Naive thymus-derived CD8-positive, alpha-beta T cell (primary cell): ENCODE measurements around the gene TBXA2R. TPM values are rescaled to one million over a fixed set of nuclear protein-coding genes. Genes with fewer than 3 reads are reported as not detected.
"Not testable (repeated sequence)": the region's sequence is repeated elsewhere in the genome, so short reads cannot be mapped to it uniquely, and the experiment has no call there.

Source experiments
- ATAC-seq, 2 donors: fragments of 150-1000 bp; cut with Tn5 transposase in 1 of 2; sonication (Bioruptor Pico), chemical (Tn5 transposase) in 1 of 2; 1 replicate in 1 of 2; 2 replicates in 1 of 2; pipeline ENCODE4 v1.10.0; 2021; ENCODE audit warnings: mild to moderate bottlenecking in 2 of 2, moderate library complexity in 2 of 2
- POLR2A ChIA-PET: fragments of 350-600 bp; sonication (Branson Sonifier 250); formaldehyde crosslinking; loops from one replicate; lab custom pipeline; 2021; ENCODE audit warnings: antibody characterized with exemption; lab: Charles Lee
- DNase-seq, 10 donors: peaks; one replicate each; pipeline versions ENCODE4 v3.0.0 to v3.0.0-alpha.2; 2020 to 2022
- H3K27ac Mint-ChIP-seq, 10 donors: one replicate each; pipeline ENCODE4 v1.8.0; 2020 to 2022; ENCODE audit warnings: mild to moderate bottlenecking in 10 of 10, mixed read lengths in 10 of 10, moderate library complexity in 4 of 10, inconsistent platforms in 1 of 10
- H3K27me3 Mint-ChIP-seq, 5 donors: one replicate each; pipeline ENCODE4 v1.8.0; 2021 to 2022; ENCODE audit warnings: mixed read lengths in 5 of 5
- H3K36me3 Mint-ChIP-seq, 3 donors: one replicate each; pipeline ENCODE4 v1.8.0; 2020 to 2022; ENCODE audit warnings: mixed read lengths in 3 of 3, mild to moderate bottlenecking in 2 of 3, inconsistent platforms in 1 of 3
- H3K4me1 Mint-ChIP-seq, 4 donors: one replicate each; pipeline ENCODE4 v1.8.0; 2021 to 2022; ENCODE audit warnings: mixed read lengths in 4 of 4
- H3K4me3 Mint-ChIP-seq, 10 donors: one replicate each; pipeline ENCODE4 v1.8.0; 2020 to 2022; ENCODE audit warnings: mild to moderate bottlenecking in 10 of 10, mixed read lengths in 10 of 10, moderate library complexity in 6 of 10, inconsistent platforms in 1 of 10
- H3K9me3 Mint-ChIP-seq, 9 donors: one replicate each; pipeline ENCODE4 v1.8.0; 2020 to 2022; ENCODE audit warnings: mixed read lengths in 9 of 9, mild to moderate bottlenecking in 3 of 9, inconsistent platforms in 1 of 9, moderate library complexity in 1 of 9
- polyA plus RNA-seq, 3 donors: library from polyadenylated mRNA; unstranded; fragments of 300-500 nt; fragmentation: Illumina TruSeq; gene quantifications; one replicate each; pipeline ENCODE4 v1.2.3, GENCODE V29; 2021
- total RNA-seq, 8 experiments: library from RNA in 2 of 8; stranded (reverse) in 2 of 8; gene quantifications; one replicate each; pipeline ENCODE4 v1.2.3 and lab custom pipeline; 2021 to 2026

The TBXA2R gene
- total and polyA plus RNA-seq, 5 experiments from 2014 or later: 11.7 to 26.9 (median 19.1) TPM

DNA sequence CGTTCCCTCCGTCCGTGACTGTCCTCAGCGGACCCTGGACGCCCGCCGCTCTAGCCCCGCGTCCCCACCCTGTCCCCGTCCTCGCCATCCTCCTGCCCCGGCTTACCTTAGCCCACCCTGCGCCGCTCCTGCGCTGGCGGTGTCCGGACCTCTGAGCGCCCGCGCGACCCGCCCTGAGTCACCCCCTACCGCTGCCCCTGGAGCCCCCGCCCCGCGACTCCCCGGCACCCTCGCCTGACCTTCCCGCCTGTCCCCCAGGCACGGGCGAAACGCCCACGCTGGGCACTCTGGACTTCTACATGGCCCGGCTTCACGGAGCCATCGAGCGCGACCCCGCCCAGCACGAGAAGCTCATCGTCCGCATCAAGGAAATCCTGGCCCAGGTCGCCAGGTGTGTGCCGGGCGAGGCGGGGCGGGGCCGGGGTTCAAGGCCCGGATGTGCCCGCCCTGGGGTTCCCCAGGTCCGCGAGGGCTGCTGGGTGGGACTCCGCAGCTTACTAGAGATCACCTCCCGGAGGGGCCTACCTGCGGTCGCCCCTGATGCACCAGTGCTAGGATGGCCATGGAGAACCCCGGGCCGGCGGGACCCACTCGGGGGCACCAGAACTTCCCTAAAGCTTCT, 28.8 kb downstream of the TBXA2R start:
- H3K27me3 Mint-ChIP-seq: no peaks in the 10 kb centered on the region
- H3K27ac Mint-ChIP-seq: no peak overlapping the region
- POLR2A ChIA-PET: no interaction called here
- peaks cover 0 to 8% (median 5%) of the 10 kb centered on the region in 3 donors for H3K36me3 Mint-ChIP-seq
- DNase-seq: no peak
- H3K4me1 Mint-ChIP-seq: peaks cover 4 to 13% (median 7%) of the 10 kb centered on the region in 4 donors
- ATAC-seq: no peak
- H3K4me3 Mint-ChIP-seq: no peak overlapping the region
- H3K9me3 Mint-ChIP-seq: peaks cover 0 to 1% (median 0%) of the 10 kb centered on the region in 9 donors

- POLR2A ChIA-PET: no interaction called here
- no peaks in the 10 kb centered on the region for H3K27me3 Mint-ChIP-seq
- peaks cover 0 to 1% (median 0%) of the 10 kb centered on the region in 9 donors for H3K9me3 Mint-ChIP-seq
- H3K27ac Mint-ChIP-seq: no peak overlapping the region
- DNase-seq (no peak), ATAC-seq (no peak)
- peaks cover 0 to 8% (median 5%) of the 10 kb centered on the region in 3 donors for H3K36me3 Mint-ChIP-seq
- no peak overlapping the region for H3K4me3 Mint-ChIP-seq
- peaks cover 5 to 21% (median 13%) of the 10 kb centered on the region in 4 donors for H3K4me1 Mint-ChIP-seq
Observed at GRCh38 chr19:3576696-3577443, 29.8 kb downstream of the TBXA2R start.

DNA sequence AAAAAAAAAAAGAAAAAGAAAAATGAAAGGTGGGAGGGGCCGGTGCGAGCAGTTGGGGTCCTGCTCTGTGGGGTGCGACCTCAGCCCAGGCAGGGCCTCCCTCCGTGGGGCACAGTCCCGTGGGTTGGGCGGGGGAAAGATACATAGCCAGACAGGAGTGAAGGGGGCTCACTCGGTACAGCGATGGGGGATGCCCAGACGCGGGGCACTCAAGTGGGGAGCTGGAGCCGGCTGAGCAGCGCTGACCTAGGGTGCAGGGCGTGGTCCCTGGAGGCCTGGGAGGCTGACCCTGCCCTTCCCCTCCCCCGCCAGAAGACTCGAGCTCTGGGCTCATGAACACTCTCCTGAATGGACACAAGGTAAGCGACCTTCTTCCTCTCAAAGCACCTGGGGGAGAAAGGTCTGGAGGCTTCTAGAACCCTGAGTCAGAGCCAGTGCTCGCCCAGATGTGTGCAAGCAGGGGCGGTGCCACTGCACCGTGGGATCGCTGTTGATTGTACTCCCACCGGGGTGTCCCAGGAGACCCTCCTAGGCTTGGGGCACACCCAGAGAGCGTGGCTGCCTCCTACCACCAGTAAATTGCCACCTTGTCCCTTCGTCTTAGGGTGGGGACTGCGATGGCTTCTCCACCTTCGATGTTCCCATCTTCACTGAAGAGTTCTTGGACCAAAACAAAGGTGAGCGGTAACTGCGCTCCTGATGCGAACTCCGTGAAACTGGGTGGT, 30.6 kb downstream of the TBXA2R start:
- DNase-seq: no peak
- H3K27ac Mint-ChIP-seq: no peak overlapping the region
- H3K36me3 Mint-ChIP-seq: peaks cover 0 to 8% (median 5%) of the 10 kb centered on the region in 3 donors
- no peak for ATAC-seq
- H3K4me3 Mint-ChIP-seq: no peak overlapping the region
- H3K4me1 Mint-ChIP-seq: peaks cover 8 to 27% (median 18%) of the 10 kb centered on the region in 4 donors
- H3K9me3 Mint-ChIP-seq: peaks cover 0 to 1% (median 0%) of the 10 kb centered on the region in 9 donors
- H3K27me3 Mint-ChIP-seq: no peaks in the 10 kb centered on the region
- POLR2A ChIA-PET: interaction anchor here (0.8 kb wide), 1 partner anchor 9 kb away, joined by 3 read pairs; the partner anchor contains the start of gene GIPC3

DNA sequence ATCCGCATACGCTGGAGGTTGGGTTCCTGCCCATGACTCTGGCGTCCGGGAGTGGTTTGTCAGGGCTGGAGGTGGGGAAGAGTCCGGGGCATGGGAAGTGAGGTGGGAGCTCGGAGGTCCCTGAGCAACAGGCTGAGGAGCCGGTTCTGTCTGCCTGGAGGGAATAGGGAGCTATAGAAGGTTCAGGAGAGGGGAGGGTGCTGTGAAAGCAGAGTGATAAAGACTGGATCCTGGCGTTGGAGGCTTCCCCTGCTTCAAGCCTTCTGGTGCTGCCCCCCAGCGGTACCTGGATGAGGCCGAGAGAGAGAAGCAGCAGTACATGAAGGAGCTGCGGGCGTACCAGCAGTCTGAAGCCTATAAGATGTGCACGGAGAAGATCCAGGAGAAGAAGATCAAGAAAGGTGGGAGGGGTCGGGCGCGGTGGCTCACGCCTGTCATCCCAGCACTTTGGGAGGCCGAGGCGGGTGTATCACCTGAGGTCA, 31.4 kb downstream of the TBXA2R start:
- Mint-ChIP-seq H3K9me3 (no peaks in the 10 kb centered on the region), H3K27me3 (no peaks in the 10 kb centered on the region), H3K36me3 (peaks cover 0 to 8% (median 5%) of the 10 kb centered on the region in 3 donors), H3K27ac (peak overlapping the region in 3 of 10 donors; percentile 35 to 74 (median 67)), H3K4me3 (peak overlapping the region in 9 of 10 donors; percentile 7 to 81 (median 42)), H3K4me1 (peaks cover 8 to 27% (median 18%) of the 10 kb centered on the region in 4 donors)
- DNase-seq: peak in 1 of 10 donors; percentile 22
- POLR2A ChIA-PET: interaction anchor here (0.6 to 5.9 kb wide), 2 partner anchors 19 to 1277 kb away, joined by 4 to 44 read pairs; partner anchors contain the start of gene MFSD12
- no peak for ATAC-seq

GRCh38 chr19:3573858-3574637, 32.6 kb downstream of the TBXA2R start:
- no peaks in the 10 kb centered on the region for H3K9me3 Mint-ChIP-seq
- peak overlapping the region; percentile 62 to 89 (median 78) for H3K4me3 Mint-ChIP-seq
- H3K27ac Mint-ChIP-seq: peak overlapping the region in 8 of 10 donors; percentile 25 to 87 (median 69)
- H3K36me3 Mint-ChIP-seq: peaks cover 0 to 8% (median 5%) of the 10 kb centered on the region in 3 donors
- POLR2A ChIA-PET: interaction anchor here (0.5 to 5.9 kb wide), 5 partner anchors 11 to 416 kb away, joined by 3 to 44 read pairs (median 3); partner anchors contain the start of genes GIPC3 and MFSD12
- ATAC-seq (no peak), DNase-seq (peak; percentile 60 to 86 (median 76))
- no peaks in the 10 kb centered on the region for H3K27me3 Mint-ChIP-seq
- peaks cover 8 to 27% (median 18%) of the 10 kb centered on the region in 4 donors for H3K4me1 Mint-ChIP-seq

GRCh38 chr19:3573162-3573857, 33.4 kb downstream of the TBXA2R start:
- POLR2A ChIA-PET: interaction anchor here (0.6 to 5.9 kb wide), 5 partner anchors 12 to 72 kb away, joined by 3 to 44 read pairs (median 3); partner anchors contain the start of genes GIPC3 and MFSD12
- H3K27me3 Mint-ChIP-seq: no peaks in the 10 kb centered on the region
- ATAC-seq: peak in 1 of 2 donors; percentile 10
- peaks cover 0 to 8% (median 5%) of the 10 kb centered on the region in 3 donors for H3K36me3 Mint-ChIP-seq
- H3K9me3 Mint-ChIP-seq: no peaks in the 10 kb centered on the region
- DNase-seq: peak in 1 of 10 donors; percentile 37
- H3K4me3 Mint-ChIP-seq: peak overlapping the region; percentile 62 to 89 (median 78)
- peaks cover 8 to 27% (median 18%) of the 10 kb centered on the region in 4 donors for H3K4me1 Mint-ChIP-seq
- peak overlapping the region in 4 of 10 donors; percentile 35 to 71 (median 64) for H3K27ac Mint-ChIP-seq

- POLR2A ChIA-PET: interaction anchor here (0.6 to 5.9 kb wide), 4 partner anchors 13 to 72 kb away, joined by 3 to 44 read pairs (median 4); partner anchors contain the start of gene MFSD12
- Mint-ChIP-seq H3K4me3 (peak within 1 kb of the TSS; percentile 62 to 92 (median 82)), H3K9me3 (no peaks in the 10 kb centered on the region), H3K27me3 (no peaks in the 10 kb centered on the region), H3K36me3 (peaks cover 0 to 8% (median 5%) of the 10 kb centered on the region in 3 donors), H3K4me1 (peaks cover 8 to 27% (median 18%) of the 10 kb centered on the region in 4 donors), H3K27ac (peak within 1 kb of the TSS; percentile 31 to 91 (median 78))
- peak in 1 of 2 donors; percentile 2 for ATAC-seq
- peak in 1 of 10 donors; percentile 24 for DNase-seq
Observed at GRCh38 chr19:3572855-3573161, 33.9 kb downstream of the TBXA2R start, which contains the start of gene HMG20B. TSS of gene HMG20B (plus strand) at chr19:3572944. CDS start at chr19:3573310, 366 bp downstream.

GRCh38 chr19:3572132-3572854, 34.4 kb downstream of the TBXA2R start:
- no peaks in the 10 kb centered on the region for H3K9me3 Mint-ChIP-seq
- peaks cover 0 to 8% (median 5%) of the 10 kb centered on the region in 3 donors for H3K36me3 Mint-ChIP-seq
- peaks cover 8 to 27% (median 18%) of the 10 kb centered on the region in 4 donors for H3K4me1 Mint-ChIP-seq
- POLR2A ChIA-PET: interaction anchor here (5.9 kb wide), 1 partner anchor 16 kb away, joined by 44 read pairs; the partner anchor contains the start of gene MFSD12
- H3K4me3 Mint-ChIP-seq: peak overlapping the region; percentile 62 to 92 (median 80)
- DNase-seq (peak; percentile 94 to 100 (median 99)), ATAC-seq (peak; percentile 96)
- H3K27me3 Mint-ChIP-seq: no peaks in the 10 kb centered on the region
- peak overlapping the region; percentile 31 to 91 (median 64) for H3K27ac Mint-ChIP-seq

DNA sequence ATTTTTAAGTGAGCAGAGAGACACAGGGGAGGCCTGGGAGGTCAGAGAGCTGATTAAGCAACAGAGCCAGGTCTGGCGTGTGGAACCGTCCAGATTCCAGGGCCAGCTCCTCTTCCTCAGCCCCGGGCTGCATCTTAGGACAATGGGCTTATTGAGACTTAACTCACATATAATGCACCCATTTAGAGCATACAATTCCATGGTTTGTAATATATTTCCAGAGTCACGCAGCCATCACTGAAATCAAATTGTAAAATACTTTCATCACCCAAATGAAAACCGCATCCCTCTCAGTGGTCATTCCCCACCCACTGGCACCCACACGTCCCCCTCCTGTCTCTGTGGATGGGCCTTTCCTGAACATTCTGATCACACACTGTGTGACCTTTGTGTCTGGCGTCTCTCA, 36.1 kb downstream of the TBXA2R start:
- H3K9me3 Mint-ChIP-seq: no peaks in the 10 kb centered on the region
- peaks cover 0 to 8% (median 5%) of the 10 kb centered on the region in 3 donors for H3K36me3 Mint-ChIP-seq
- peak overlapping the region in 1 of 10 donors; percentile 22 for H3K4me3 Mint-ChIP-seq
- peak overlapping the region in 3 of 10 donors; percentile 40 to 50 (median 40) for H3K27ac Mint-ChIP-seq
- ATAC-seq (no peak), DNase-seq (no peak)
- H3K27me3 Mint-ChIP-seq: no peaks in the 10 kb centered on the region
- peaks cover 8 to 27% (median 18%) of the 10 kb centered on the region in 4 donors for H3K4me1 Mint-ChIP-seq
- POLR2A ChIA-PET: interaction anchor here (0.7 to 5.9 kb wide), 2 partner anchors 15 to 299 kb away, joined by 6 to 44 read pairs; partner anchors contain the start of gene MFSD12

- DNase-seq, H3K4me3 Mint-ChIP-seq, H3K27me3 Mint-ChIP-seq, H3K27ac Mint-ChIP-seq, H3K9me3 Mint-ChIP-seq, H3K36me3 Mint-ChIP-seq, ATAC-seq: not testable (repeated sequence)
- peaks cover 6 to 22% (median 16%) of the 10 kb centered on the region in 4 donors for H3K4me1 Mint-ChIP-seq
- POLR2A ChIA-PET: interaction anchor here (0.6 to 5.9 kb wide), 3 partner anchors 14 to 924 kb away, joined by 4 to 44 read pairs (median 4); partner anchors contain the start of gene MFSD12
Observed at GRCh38 chr19:3570042-3570441, 36.6 kb downstream of the TBXA2R start.
